GOT3 (cell line): ENCODE data around the gene SULT2B1.
"Not testable (repeated sequence)": the region's sequence is repeated elsewhere in the genome, so short reads cannot be mapped to it uniquely, and the experiment has no call there.

ENCODE experiments used
- DNase-seq: peaks from one replicate; lab custom pipeline; 2025; ENCODE audit warnings: mixed read lengths; lab: John Stamatoyannopoulos, UW

The SULT2B1 gene

DNA sequence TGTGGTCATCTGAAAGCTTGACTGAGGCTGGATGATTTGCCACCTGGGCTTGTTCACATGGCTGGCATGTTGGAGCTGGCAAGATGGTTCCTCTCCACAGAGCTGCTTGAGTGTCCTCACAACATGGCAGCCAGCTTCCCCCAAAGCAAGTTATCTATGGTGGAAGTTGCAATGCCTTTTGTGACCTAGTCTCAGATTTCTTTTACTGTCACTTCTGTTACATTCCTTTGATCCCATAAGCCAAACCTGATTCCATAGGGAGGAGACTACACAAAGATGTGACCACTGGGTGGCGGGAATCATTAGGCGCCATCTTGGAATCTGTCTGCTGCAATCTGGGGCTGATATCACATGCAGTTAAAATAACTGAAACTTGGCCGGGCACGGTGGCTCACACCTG is 22.8 kb upstream of the SULT2B1 start:
- no peak for DNase-seq

DNA sequence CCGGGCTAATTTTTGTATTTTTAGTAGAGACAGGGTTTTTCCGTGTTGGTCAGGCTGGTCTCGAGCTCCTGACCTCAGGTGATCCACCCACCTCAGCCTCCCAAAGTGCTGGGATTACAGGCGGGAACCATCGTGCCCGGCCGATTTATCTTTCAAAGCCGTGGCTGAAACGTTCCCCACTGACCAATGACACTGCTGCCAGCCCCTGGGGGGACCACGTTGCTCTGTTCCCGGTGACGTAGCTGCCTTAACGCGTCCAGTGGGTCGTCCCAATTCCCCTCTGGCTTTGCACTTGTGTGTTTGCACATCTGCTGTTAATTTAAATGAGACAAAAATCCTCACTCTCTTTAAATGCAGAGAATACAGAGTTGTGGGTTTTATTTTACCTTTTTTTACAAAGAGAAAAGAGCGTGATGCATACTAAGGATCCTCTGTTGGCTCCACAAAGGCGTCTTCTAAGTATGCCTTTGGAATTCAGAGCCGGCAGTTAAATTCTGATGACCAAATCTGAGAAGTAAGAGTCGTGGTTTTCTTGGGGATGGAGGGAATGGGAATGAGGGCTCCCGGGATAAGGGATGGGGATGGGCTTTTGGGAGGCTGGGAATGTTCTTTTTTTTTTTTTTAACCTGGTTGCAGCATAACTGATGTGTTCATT is 21.8 kb upstream of the SULT2B1 start:
- DNase-seq, result no peak

DNA sequence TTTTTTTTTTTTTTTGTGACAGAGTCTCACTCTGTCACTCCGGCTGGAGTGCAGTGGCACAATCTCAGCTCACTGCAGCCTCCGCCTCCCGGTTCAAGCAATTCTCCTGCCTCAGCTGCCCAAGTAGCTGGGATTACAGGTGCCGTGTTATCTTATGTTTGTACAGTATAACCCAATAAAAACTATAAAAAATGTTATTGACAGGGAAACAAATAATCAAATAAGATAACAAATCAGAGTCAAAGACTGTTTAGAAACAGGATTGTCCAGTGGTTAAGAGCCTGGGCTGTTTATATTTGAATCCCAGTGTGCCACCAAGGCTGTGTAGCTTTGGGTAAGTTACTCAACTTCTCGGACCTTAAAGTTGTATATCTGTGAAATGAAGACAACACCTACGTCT is 21.2 kb upstream of the SULT2B1 start:
- DNase-seq, result no peak

DNA sequence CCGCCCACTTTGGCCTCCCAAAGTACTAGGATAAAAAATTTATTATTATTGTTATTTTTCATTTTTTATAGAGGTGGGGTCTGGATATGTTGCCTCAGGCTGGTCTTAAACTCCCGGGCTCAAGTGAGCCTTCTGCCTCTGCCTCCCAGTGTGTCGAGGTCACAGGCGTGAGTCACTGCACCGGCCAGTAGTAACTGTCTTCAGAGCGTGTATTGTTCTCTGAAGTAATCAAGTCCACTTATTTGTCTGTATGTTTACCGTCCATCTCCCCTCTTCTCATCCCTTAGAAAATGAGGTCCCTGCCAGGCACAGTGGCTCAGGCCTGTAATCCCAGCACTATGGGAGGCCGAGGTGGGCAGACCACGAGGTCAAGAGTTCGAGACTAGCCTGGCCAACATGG is 18.2 kb upstream of the SULT2B1 start:
- no peak for DNase-seq

DNA sequence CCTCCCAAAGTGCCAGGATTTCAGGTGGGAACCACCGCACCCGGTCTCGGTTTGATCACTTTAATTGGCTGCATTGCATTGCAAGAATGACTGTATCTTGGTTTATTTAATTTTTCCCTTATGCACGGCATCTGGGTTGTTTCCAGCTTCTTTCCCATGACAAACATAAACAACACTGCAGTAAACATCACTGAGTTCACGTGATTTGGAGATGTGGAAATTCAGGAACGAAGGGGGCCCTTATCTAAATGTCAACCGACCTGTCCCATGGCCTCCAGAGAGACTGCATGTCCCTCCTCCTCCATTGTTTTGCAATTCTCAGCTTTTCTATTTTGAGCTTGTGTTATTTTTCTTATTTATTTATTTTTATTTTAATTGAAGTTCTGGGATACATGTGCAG is 14.4 kb upstream of the SULT2B1 start:
- DNase-seq, result no peak

DNA sequence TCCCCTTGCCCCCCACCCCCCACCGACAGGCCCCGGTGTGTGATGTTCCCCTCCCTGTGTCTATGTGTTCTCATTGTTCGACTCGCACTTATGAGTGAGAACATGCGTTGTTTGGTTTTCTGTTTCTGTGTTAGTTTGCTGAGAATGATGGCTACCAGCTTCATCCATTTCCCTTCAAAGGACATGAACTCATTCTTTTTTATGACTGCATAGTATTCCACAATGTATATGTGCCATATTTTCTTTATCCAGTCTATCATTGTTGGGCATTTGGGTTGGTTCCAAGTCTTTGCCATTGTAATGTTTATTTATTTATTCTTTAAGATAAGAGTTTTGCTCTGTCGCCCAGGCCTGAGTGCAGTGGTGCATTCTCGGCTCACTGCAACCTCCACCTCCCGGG is 13.9 kb upstream of the SULT2B1 start:
- DNase-seq, result not testable (repeated sequence)

DNA sequence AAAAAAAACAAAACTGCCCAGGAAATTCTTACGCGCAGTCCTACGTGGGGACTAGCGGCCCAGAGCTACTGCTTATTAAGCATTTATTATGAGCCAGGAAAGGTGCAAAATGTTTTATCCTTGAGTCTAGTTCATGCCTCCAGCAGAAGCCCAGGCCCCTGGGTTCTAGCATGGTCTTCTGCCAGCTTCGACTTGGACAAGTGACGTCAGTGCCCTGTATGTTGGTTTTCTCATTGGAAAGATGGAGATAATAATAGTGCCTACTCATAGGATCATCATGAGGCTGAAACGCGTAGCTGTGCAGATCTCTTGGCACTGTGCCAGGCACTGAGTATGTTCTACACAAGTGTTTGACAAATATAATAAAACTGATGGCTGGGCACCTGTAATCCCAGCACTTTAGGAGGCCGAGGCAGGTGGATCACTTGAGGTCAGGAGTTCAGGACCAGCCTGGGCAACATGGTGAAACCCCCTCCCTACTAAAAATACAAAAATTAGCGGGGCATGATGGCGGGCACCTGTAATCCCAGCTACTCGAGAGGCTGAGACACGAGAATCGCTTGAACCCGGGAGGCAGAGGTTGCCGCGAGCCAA is 12.4 kb upstream of the SULT2B1 start:
- no peak for DNase-seq

DNA sequence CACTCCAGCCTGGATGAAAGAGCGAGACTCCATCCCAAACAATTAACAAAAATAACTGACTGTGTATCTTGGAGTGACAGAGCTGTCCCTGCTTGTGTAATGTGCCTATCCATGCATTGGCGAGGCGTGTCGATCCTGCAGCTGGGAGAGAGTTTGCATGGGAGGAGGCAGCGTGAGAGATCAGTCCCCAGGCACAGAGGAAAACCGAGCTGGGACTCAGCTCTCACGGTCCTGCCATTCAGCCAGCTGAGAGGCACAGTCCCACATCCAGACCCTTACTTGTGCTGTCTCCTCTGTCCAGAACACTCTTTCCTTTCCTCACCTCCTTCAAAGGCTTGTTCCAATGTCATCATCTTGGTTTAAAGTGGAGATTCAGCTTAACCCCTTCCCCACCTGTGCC is 11.9 kb upstream of the SULT2B1 start:
- DNase-seq, result no peak

DNA sequence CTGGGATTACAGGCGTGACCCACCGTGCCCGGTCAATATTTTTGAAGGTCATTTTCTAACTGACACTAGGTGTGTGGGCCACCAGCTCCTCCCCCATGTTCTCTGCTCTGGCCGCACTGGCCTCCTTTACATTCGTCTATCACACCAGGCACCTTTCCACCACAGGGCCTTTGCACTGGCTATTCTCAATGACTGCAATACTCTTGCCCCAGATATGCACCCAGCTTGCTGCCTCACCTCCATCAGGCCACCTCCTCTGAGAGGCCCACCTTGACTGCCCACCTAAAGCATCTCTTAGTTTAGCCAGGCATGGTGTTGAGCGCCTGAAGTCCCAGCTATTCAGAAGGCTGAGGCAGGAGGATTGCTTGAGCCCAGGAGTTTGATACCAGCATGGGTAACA is 10.2 kb upstream of the SULT2B1 start:
- no peak for DNase-seq

DNA sequence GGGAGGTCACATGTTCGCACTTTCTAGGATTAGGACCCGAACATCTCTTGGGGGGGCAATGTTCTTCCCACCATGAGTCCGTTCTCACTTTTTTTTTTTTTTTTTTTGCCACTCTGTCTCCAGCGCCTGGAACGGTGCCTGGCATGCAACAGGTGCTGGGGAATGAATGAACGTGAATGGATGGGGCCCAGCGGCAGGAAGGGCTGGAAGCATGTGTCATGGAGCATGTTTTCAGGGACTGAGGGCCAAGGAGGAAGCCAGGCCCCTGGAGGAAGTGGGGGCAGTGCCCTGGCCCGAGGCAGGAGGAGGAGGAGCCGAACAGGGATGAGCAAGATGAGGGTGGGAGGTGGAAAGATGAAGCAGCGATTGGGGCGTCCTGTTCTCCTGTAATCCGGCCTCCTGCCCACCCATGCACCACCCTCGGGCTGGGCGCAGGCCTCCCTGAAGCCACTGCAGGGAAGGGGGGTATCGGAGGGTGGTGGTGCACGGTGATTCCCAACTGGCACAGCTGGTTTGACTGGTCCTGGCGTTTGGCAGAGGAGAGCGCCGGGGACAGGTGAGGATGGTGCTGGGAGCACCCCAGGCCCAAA is 8.8 kb upstream of the SULT2B1 start:
- DNase-seq, result no peak

DNA sequence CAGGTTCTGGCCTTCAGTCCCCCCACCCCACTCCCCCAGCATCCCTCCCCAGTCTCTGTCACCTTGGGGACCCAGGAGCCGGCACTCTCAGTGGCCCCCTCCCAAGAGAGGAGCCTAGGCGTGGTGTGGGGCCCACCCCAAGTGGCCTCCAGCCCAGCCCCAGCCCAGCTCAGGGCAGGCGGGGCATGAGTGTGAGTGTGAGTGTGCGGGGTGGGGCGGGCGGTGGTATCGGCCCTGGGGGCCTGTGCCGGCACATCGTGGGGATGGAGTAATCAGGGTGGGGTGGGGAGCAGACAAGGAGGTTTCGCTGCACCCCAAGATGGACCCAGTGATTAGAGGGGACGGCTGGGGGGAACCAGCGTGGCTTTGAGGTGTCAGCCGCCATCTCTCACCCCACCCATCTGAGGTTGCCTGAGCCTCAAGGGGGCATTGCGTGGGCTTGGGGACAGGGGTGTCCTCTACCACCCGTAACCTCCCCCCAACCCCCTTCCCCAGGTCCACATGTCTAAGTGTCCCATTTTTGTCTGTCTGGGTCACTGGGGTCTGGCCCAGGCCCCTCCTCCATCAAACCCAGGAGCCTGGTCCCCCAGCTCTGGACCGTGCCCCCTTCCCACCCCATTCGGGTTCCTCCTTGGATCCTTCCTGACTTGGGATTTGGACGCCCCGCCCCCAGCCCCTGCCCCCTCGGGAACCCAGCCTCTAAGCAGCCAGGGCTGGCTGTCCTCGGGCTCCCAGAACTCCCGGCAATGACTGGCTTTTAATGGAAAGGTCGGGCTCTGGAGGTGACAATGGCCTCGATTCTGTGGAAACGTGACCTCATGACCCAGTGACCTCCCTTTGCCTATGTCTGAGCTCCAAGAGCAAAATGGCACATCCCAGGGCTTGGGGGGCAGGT is 6.9 kb upstream of the SULT2B1 start:
- no peak for DNase-seq

DNA sequence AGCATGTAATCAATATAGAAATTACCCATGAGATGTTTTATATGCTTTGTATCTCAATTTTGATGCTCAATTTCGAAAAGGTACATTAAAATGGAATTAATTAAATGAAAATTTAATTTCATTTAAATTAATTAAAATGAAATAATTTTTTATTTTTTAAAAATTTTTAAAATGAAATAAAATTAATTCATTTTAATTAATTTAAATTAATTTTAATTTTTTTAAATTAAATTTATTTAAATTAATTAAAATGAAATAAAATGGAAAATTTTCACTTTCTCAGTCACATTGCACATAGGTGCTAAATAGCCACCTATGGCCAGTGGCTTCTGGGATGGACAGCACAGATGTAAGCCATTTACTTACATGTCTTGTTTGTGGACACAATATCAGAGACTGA is 4.2 kb upstream of the SULT2B1 start:
- no peak for DNase-seq

DNA sequence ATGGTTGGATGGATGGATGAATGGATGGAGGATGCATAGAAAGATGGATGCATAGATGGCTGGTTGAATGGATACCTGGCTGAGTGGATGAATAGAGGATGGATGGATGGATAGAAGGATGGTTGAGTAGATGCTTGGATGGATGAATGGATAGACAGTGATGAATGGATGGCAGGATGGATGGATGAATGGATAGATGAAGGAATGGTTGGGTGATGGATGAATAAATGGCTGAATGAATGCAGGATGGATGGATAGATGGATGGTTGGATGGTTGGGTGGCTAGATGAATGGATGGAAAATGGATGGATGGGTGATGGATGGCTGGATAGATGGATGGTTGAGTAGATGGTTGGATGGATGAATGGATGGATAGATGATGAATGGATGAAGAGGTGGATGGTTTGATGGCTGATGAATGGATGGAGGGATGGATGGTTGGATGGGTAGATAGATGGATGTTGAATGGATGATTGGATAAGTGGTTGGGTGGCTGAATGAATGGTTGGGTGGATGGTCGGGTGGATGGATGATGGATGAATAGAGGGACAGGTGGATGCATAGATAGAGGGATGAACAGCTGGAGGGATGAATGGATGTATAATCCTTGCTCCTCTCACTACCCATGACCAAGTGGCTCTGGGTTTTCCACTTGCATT is 3.6 kb upstream of the SULT2B1 start:
- no peak for DNase-seq

DNA sequence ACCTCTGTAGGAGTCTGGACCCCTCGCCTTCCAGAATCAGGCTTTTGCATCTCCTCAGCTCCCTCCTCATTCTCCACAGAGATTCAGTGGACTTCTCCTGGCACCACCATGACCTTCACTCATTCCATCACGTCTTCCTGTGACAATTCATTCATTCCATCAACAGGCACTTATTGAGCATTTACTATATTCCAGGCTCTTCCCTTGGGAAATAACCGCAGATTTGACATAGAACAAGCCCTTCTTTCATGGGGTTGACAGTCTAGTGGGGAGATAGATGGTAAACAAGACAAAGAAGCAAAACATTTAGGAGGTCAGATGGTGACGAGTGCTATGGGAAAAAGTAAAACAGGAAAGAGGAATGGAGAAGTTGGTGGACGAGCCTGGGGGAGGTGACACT is 2.6 kb upstream of the SULT2B1 start:
- DNase-seq, result no peak

DNA sequence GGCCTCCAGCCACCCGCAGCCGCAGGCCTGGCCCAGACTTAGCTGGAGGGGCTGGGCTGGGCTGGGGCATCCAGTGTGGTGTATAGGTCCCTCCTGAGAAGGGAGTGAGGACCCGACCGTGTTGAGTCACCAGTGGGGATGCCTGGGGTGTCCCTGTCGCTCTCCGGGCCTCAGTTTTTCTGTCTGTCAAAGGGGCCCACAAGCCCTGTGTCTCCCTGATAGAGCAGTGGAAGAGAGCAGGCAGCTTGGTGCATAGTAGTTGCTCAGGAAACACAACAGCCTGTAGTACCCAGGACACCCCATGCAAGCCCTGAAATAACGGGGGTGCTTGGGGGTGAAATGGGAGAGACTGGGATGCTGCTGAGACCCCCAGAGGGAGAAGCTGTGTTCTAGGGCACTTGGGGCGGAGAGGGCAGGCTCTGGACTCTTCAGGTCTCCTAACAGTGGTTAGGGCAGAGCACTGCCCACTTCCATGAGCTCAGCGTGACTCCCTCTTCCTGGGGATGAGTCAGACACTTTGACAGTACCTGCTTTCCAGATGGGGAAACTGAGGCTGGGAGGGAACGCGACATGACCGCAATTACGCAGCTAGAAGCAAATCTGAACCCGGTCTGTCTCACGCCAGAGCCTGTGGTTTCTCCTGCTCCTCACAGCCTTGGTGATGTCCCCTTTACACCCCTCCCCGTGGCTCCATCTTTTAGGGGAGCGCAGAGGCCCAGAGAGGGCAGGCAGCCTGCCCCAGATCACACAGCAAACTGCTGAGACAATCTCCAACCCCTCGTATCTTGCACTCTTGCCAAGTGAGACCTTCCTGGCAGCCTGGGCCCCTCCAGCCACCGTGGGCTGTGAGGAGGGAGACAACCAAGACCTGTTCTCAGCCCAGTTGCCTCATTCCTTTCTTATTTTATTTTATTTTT is 692 bp downstream of the SULT2B1 start:
- DNase-seq, result no peak

DNA sequence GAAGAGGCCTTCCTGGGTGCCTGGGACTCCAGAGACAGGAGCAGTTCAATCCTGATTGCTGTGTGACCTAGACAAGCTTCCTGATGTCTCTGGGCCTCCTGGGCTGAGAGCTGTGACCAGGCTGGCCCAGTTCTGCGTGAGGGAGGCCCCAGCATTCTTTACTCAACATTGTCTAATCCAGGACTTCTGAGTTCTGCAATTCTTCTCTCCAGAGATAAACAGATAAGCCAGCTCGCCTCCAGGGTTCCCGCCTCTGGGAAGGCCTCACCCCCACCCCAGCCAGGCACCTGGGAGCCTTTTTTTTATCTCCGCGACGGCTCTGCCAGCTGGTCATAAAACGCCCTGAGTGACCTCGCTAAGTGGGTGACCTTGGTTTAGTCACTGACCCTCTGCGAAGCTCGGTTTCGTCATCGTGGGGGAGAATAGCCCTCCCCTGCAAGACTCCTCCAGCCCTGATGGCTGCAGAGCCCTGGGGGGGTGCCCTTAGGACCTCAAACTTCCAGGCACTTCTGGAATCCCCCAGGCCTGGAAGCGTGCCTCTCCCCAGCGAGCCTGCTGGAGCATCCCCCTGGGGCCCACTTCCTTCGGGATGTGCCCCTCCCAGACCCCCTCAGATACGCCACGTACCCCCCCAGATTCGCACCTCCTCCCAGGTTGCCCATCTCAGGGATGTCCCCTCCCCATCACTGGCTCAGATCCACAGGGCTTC is 1.9 kb downstream of the SULT2B1 start:
- DNase-seq, result no peak

DNA sequence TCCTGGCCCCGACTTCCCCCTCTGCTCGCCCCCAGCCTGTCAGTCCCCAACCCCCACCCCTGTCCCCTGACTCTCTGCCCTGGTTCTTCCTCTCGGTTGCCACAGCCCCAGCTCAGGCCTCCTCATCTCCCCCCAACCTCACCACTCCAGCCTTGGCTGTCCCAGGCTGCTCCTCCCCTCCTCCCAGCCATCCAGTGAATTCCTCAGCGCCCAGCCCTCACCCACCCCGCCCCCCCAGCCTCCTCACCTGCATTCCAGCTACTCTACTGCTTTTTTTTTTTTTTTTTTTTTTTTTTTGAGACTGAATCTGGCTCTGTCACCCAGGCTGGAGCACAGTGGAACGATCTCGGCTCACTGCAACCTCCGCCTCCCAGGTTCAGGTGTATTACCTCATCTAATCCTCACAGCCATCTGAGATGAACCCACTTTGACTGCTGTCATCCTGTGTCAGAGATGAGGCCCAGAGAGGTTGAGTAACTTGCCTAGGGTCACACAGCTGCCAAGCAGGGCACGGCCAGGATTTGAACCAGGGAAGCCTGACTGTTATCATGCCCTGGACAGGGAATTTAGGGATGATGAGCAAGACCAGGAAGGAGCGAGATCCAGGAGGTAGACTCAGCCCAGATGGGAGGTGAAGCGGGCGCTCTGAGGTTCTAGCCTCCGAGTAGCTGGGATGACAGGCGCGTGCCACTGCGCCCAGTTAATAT is 2.6 kb downstream of the SULT2B1 start:
- no peak for DNase-seq

DNA sequence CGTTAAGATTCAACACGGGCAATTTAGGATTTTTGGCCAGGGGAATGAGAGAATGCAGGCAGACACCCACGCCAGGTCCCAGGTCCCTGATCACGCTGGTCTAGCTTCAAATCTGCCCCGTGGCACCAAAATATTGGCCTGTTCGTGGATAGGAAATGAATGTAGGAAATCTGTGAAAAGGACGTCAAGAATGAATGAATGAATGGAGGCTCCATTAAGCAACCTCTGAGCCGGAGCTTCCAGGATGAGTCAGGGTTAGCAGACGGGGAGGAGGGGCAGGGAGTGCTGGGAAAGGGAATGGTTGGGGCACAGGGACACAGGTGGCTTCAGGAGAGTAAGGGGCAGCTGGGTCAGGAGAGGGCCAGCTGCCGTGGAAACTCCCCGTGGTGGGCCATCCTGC is 4.2 kb downstream of the SULT2B1 start:
- no peak for DNase-seq

DNA sequence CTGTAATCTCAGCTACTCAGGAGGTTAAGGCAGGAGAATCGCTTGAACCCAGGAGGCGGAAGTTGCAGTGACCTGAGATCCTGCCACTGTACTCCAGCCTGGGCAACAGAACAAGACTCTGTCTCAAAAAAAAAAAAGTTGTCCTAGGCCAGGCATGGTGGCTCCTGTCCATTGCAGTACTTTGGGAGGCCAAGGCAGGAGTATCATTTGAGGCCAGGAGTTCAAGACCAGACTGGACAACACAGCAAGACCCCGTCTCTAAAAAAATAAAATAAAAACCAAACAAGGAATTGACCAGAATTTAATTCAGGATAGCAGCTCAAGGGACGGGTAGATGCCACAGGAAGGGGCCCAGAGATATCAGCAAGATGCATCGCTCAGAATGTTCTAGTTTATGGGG is 4.9 kb downstream of the SULT2B1 start:
- DNase-seq, result no peak
